Measurements from ENCODE around the gene GORAB.

DNA sequence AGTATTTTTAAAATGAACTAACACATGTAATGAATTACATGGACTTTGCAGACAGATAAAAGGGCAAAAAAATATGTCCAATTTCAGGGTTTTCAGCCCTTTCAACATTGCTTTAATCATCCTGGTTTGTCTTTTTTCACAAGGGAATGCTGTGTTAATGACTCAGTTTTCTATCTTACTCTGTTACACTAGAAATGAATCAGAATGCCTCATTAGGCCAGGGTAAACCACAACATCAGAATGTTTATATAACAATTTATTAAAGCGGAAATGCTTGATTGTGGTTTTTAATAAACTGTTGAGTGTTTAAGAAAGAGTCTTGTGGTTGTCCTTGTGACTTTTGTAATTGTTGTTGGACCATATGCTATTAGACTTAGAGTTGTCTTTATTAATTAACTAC is 13.5 kb downstream of the GORAB start:
- TF ChIP-seq, protein P1, sequence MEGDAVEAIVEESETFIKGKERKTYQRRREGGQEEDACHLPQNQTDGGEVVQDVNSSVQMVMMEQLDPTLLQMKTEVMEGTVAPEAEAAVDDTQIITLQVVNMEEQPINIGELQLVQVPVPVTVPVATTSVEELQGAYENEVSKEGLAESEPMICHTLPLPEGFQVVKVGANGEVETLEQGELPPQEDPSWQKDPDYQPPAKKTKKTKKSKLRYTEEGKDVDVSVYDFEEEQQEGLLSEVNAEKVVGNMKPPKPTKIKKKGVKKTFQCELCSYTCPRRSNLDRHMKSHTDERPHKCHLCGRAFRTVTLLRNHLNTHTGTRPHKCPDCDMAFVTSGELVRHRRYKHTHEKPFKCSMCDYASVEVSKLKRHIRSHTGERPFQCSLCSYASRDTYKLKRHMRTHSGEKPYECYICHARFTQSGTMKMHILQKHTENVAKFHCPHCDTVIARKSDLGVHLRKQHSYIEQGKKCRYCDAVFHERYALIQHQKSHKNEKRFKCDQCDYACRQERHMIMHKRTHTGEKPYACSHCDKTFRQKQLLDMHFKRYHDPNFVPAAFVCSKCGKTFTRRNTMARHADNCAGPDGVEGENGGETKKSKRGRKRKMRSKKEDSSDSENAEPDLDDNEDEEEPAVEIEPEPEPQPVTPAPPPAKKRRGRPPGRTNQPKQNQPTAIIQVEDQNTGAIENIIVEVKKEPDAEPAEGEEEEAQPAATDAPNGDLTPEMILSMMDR (IDR thresholded peaks at IDR 0.05), result no peak
- TF ChIP-seq EP300 (IDR thresholded peaks at IDR 0.05), result no peak
